GM19328 (cell line): ENCODE data around the gene MOB2.

ENCODE experiments used
- ATAC-seq: cut with Tn5 transposase; IDR thresholded peaks from one replicate; pipeline ENCODE4 v1.9.1; 2021; ENCODE audit warnings: mild to moderate bottlenecking, moderate library complexity; ENCODE audit not compliant: unreplicated experiment

MOB2 gene

DNA sequence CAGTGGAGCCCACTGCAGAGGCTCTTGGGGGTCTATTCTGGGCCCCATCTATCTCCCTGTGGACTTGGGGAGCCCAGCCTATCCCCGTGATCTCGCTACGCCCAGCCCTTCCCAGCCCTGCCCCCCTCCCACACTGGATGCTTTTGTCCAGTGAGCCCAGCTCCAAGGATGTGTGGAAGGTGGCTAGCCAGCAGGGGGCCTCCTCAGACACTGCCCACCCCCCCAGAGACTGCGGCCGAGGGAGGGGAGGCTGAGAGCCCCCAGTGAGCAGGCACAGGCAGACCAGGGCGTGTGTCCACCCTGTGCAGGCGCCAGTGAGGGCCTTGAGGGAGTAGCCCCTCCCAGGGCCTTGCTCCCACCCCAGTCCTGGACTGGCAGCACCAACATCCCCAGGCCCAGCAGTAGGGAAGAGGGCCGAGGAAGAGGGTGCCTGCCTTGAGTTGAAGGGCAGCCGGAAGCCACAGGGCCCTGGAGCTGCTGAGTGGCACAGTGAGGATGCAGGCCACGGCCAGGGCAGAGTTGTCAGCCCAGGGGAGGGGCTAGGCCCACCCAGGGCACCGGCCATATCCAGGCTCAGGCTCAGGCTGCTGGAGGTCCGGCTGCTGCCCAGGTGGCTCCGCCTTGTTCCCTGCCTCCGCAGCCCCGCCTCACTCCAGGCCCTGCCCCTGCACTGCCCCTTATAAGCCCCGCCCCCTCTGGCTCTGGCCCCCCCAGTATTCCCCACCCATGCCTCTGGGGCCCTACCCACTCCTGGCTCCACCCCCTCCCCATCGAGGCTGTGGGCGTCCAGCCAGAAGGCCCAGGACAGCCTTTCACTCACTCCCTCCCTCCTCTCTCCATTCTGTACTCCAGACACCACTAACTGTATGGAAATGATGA is 28.0 kb downstream of the MOB2 start:
- ATAC-seq: no peak

DNA sequence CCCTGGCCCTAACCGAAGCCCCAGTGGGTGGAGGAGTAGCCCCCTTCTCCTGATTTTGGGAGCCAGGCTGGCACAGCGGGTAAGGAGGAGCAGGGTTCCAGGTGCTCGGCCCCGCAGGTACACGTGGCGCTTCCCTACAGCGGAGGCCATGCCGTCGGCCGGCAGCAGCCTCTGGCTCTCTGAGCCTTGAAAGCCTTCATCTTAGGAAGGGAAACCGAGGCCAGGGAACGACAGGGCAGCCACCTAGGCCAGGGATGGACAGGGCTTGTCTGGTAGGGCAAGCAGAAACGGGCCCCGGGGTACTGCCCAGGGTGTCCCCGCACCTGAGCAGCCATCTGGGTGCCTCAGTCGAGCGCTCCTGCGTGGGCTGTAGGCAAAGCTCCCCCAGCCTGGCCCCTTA is 28.7 kb downstream of the MOB2 start:
- ATAC-seq: no peak

DNA sequence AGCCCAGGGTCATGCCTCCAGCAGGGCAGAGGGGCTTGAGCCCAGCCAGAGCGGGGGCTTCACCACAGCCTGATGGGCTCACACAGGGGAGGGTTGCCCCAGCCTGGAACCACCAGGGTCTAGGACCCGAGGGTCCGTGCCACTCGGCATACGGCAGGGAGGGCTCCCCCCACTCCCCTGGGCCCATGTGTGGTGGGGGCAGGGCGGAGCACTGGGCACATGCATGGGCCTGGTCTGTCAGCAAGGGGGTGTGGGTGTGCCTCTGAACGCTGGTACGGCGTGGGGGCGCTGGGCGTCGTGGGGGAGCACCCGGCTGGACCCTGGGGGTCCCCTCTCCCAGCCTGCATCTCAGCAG is 29.3 kb downstream of the MOB2 start:
- no peak for ATAC-seq

DNA sequence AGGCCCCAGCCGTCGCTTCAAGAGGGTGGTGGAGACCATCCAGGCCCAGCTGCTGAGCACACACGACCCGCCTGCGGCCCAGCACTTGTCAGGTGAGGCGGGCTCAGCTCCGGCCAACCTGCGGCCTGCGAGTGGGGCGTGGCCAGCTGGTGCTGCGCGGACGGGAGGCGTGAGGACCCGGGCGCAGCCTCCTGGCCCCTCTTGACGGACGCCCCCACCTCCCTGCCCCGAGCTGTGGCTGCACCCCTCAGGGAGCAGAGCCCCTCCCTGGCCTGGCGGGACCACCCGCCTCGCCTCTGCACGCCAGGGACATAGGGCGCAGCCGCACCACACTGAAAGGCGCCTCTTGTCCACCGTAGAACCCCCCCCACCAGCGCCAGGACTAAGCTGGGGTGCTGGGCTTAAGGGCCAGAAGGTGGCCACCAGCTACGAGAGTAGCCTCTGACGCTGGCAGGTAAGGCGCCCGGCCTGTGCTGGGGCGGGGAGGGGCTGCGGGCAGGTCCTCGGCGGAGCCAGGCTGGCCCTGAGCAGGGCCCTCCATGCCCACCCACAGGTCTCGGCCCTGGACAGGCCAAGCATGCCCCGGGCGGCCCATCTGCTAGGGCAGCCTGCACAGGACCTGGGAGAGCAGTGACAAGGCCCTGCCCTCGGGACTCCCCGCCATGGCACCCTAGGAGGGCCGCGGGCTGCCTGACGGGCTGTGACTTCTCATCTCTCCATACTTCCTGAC is 29.8 kb downstream of the MOB2 start:
- ATAC-seq: no peak

DNA sequence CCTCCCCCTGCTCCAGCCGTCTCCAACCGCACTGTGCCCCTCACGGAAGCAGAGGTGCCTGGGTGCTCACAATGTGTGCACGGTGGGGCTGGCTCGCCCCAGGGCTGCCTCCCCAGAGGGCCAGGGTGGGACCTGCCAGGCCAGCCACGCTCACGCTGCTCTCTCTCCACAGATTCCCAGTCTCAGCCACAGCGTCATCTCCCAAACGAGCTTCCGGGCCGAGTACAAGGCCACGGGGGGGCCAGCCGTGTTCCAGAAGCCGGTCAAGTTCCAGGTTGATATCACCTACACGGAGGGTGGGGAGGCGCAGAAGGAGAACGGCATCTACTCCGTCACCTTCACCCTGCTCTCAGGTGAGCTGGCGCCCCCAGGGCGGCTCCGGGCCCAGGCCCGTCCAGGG is 30.4 kb downstream of the MOB2 start:
- no peak for ATAC-seq

DNA sequence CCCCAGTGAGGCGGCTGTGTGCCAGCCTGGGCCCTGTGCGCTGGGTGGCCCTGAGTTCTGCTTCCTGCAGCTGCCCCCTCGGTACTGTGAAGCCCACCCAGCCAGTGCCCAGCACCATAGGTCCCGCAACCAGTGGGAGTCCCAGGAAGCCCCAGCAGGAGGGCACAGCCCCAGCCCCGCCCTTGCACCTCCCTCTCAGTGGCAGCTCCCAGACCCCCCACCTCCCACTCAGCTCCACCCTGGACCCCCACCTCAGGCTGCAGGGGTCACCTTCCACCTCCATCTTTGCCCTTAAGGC is 30.9 kb downstream of the MOB2 start:
- ATAC-seq: no peak

DNA sequence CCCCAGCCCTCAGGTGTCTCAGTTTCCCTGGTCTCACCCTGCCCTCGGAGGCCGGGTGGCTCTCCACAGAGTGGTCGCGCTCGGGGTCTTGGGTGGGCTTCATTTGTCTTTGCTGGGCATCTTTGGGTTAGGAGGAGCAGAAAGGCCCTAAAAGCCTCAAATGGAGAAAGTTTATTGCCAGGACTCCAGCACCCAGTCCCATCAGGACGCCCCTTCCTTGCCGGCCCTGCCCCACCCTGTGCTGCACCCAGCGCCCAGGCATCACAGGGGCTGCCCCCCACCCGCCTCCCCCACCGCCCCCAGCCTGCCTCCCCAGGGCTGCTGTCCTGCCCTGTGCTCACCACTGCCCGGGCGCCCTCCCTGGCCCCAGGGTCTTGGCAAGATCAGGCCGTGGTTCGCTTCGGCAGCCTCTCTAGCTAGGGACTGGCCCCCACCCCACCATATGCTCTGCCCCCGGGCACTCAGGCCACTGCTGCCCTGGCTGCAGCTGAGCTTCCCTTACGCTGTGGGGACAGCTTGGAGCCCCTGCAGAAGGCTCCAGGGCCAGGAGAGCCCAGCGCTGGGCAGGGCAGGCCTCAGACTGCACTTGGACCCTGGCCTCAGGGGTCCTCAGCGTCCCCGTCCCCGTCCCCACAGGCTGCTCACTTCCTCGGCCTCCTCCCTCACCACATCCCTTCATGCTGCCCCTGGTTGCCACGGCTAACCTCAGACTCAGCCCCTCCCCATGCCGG is 31.4 kb downstream of the MOB2 start:
- no peak for ATAC-seq

DNA sequence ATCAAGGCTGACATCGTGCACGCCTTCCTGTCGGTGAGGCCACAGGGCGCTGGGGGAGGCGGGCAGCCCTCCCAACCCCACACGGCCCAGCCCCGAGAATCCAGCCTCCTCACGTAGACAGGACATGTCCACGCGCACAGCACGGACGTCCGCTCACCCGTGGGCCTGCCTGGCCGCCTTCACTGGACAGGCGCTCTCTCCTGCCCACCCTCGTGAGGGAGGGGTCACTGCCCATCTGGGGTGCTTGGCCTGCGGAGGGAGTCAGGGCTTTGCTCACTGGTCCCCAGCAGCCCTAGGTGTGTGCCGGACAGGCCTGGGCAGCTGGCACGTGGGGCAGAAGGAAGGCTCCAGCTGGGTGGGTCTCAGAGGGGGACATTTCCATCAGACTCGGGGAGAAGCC is 32.0 kb downstream of the MOB2 start:
- no peak for ATAC-seq

DNA sequence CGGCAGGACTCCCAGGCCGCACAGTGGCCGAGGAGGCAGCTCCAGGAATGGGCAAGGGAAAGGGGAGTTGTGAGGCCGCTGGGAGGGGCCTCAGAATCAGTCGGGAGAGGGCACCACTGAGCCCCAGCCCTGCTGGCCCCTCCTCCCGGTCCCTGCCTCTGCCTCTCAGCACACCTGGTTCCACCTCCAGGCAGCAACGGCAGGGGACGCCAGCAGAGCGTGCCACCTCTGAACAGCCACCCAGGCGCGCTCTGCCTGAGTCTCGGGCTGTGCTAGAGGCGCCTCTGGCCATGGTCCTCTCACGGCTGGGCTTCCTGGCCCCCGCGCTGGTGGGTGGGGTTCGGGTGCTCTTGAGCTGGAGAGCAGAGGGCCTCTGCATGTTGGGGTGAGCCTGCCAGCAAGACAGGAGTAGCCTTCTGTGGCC is 33.0 kb downstream of the MOB2 start:
- ATAC-seq: no peak

DNA sequence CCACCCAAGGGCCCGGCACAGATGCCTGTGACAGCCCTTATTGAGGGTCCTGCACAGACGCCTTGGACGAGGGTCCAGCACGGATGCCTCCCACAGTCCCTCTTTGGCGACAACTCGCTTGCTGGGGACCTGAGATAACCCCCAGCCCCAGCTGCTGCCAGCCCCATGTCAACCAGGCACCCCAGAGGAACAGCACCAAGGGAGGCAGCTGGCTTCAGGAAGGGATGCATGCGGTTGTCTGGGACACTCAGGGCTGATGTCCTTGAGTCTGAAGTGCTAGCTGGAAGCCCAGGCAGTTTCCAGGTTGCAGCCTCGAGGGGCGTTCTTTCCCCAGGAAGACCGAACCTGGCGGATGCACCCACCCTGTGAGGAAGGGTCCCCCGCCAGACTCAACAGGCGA is 33.8 kb downstream of the MOB2 start:
- no peak for ATAC-seq

DNA sequence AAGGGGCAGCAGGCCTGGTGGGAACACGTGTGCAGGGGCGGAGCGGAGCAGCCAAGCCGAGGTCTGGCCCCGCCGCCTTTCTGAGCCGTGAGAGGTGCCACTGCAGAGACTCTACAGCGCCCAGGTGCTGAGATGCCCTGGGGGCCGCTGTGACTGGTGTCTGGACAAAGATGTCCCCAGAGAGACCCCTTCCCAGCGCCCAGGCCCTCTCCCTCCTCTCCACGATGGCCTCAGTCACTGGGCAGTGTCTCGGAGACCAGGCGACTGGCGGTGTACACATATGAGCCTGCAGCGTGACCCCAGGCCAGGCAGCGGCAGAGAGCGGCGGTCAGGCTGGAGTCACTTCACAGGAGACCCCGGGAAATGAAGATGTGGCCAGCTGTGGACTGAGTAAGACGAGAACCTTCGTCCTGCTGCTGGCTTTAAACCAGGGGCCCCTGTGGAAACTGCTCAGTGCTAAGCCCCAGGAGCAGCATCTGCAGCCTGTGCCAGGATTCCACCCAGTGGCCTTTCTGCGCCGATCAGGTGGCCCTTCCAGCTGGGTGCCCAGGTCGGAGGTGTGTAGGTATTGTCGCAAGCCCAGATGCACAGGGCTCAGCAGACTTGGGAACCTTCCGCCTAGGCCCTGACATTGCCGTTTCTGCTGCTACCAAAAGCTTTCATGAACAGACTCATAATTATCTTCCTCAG is 34.7 kb downstream of the MOB2 start:
- ATAC-seq: no peak

DNA sequence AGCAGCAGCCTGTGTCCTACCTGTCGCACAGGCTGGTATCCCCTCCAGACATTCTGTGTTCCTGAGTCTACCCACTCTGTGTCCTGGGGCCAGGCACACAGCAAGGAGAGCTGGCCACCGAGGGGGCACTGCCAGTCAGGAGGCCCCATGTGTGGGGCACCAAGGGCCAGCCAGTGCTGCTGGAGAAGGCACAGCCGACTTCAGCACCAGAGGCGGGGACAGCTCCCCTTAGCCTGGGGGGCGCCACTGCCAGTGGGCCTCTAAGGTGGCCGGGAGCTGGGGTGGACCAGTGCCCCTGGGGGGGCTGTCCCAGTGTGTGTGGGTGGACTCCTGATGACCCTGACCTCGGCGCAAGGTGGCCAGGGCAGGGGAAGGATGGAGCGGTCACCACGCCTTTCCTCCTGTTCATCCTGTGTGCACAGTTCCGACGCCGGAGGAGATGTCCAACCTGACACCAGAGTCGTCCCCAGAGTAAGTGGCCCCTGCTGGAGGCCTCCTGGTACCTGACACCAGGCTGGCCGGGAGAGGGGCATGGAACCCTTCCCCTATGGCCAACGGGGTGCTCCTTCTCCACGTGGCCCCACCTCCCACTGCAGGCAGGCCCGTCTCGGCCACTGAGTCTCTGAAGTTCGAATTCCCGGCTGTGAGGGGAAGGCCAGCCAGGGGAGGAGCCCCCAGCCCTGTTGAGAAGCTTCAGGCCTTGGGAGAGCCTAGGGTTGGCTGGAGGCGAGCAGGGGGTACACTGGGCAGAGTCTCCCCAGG is 35.4 kb downstream of the MOB2 start:
- ATAC-seq: no peak

DNA sequence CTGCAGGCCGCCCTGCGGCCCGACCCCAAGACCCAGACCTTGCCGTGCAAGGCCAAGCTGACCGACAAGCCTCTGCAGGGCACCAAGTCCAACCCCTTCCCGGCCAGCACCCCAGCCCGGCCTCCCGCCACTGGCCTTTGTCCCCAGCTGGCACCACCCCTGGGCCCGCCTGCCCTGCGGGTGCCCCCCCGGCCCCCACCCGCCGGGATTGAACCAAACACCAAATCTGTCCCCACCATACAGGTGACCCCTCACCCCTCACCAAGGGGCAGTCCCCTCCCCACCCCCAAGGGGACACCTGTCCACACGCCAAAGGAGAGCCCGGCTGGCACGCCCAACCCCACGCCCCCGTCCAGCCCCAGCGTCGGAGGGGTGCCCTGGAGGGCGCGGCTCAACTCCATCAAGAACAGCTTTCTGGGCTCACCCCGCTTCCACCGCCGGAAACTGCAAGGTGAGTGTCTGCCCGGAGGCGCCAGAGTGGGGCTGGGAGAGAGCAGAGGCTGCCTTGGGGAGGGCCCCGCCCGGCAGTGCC is 36.2 kb downstream of the MOB2 start:
- no peak for ATAC-seq

DNA sequence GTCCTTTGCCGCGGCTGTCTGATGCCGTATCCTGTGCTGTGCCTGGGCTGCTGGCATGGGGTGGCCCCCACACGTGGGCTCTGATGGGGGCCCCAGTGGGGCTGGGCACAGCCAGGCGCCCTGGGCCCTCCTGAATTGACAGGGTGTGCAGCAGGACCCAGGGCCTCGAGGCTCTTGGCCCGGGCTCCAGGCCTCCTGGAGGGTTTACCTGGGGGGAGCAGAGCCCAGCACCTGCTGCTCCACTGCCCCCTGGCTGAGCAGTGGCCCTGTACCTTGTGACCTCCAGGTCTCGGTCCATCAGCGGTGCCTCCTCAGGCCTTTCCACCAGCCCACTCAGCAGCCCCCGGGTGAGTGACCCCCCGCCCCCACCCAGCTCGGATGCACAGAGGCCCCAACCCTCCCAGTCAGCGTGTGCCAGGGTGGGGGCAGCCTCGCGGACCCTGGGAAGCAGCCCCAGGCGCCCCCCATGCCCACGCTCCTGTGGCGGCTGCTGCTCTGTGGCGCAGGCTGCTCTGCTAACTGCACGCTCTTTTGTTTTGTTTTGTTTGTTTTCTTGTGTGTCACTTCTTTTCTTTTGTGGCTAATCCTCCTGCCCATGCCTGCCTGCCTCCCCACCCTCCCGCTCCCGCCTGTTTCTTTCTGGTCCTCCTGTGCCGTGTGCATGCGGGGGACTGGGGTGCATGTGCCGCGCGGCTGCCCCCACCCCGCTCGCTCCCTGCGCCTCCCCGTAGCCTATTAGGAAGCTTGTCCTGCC is 36.9 kb downstream of the MOB2 start:
- no peak for ATAC-seq

DNA sequence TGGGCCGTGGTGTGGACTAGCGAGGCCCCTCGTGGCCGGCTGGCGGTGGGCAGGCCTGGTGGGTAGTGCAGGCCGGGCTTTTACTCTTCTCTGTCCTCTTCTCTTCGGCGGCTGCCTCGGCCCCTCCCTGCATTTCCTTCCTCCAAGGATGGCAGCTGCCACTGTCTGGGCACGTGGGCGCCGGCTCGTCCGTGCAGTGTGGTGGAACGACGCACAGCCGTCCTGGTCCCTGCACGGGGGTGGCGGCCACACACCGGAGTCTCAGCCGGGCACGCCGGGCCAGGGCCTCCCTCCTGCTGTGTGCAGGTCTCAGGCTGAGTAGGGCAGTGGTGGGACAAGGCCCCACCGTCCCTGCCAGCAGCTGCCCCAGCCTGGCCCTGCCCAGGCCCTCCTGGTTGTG is 37.7 kb downstream of the MOB2 start:
- no peak for ATAC-seq

DNA sequence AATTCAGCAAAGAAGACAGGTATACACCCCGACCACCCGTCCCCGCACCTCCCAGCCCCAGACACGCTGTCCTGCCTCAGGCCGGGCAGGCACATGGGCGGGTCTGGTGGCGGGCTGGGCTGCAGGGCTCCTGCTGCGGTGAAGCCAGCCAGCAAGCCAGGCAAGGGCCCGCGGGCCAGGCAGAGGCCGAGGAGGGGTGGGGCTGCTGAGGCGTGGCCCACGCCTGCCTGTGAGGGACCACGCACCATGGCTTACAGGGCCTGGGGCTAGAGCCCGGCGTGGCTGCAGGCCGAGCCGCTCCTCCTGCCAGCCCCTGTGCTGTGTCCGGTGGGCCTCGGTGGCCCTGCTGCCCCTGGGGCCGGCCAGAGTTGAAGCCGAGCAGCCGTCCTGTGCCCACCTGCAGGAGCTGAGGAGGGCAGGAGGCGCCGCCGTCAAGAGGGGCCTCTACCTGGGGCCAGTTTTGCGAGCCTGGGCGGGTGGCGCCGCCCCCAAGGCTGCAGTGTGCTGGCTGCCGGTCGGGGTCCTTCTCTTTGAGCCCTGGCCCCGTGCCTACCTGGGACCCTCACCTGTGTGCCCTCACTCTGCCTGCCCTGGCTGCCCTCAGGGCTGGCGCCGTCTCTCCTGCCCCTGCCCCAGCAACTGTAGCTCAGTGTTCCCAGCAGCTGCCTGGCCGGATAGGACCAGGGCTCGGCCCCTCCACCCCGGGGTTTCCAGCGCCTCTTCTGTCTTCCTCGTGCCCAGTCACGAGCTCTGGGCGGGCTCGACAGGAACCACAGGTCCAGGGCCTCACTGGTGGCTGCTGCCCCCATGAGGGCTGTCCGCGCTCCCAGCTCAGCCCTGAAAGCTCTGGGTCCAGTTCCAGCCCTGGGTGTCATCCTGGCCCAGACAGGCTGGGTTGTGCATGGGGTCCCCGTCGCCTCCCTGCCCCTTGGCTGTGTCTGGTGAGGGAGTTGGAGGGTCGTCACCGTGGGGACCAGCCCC is 38.4 kb downstream of the MOB2 start:
- ATAC-seq: no peak

DNA sequence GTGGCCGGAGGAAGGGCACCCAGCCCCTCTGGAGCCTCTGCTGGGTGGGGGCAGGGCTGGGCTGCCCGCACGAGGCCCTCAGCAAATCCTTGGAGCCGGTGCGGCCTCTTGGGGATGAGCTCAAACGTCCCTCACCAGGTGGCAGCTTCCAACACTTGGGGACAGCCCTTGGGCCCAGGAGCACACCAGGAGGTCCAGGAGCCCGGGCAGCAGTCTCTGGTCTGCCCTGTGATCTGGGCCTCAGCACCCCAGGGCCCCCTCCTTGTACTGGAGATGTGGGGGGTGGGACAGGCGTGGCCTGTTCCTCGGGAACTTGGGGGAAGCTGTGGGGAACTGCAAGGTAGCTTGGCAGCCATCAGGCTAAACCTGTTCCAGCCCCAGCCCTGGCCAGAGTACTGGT is 40.0 kb downstream of the MOB2 start:
- no peak for ATAC-seq

DNA sequence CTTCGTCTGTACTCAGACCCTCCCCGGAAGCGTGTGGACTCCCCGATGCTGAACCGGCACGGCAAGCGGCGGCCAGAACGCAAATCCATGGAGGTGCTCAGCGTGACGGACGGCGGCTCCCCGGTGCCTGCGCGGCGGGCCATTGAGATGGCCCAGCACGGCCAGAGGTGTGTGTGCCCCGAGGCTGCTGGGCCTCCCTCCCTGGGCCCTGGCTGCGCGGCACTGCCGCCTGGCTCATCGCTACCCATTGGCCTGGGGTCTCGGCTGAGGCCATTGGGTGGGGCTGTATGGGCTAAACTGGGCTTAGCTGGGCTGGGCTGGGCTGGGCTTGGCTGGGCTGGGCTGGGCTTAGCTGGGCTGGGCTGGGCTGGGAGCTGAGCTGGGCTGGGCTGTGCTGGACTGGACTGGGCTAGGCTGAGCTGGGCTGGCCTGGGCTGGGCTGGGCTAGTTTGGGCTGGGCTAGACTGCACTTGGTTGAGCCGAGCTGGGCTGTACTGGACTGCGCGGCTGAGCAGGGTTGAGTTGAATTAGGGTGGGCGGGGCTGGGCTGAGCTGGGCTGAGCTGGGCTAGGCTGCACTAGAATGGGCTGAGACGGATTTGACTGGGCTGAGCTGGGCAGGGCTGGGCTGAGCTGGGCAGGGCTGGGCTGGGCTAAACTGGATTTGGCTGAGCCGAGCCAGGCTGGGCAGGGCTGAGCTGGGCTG is 40.7 kb downstream of the MOB2 start:
- no peak for ATAC-seq
